Activated B cell treated with CpG ODN at 0.5 μM for 24 hours (primary cell): ENCODE results near the gene PTTG1IP. TPM values are rescaled to one million over a fixed set of nuclear protein-coding genes. Genes with fewer than 3 reads are reported as not detected.

Experiments
- ATAC-seq: fragments of 200-7000 bp; cut with Tn5 transposase; one replicate; pipeline ENCODE4 v1.10.0; 2021; ENCODE audit warnings: low read depth, mild to moderate bottlenecking, moderate library complexity
- CTCF ChIA-PET: fragments of 350-600 bp; sonication (Branson Sonifier 250); formaldehyde crosslinking; loops from one replicate; lab custom pipeline; 2021; ENCODE audit warnings: antibody characterized with exemption; lab: Charles Lee
- POLR2A ChIA-PET: fragments of 350-600 bp; sonication (Branson Sonifier 250); formaldehyde crosslinking; loops from one replicate; lab custom pipeline; 2021; ENCODE audit warnings: antibody characterized with exemption; lab: Charles Lee
- DNase-seq: peaks from one replicate; pipeline ENCODE4 v3.0.0; 2022
- H3K27ac Mint-ChIP-seq: one replicate; pipeline ENCODE4 v1.8.0; 2020; ENCODE audit warnings: mixed read lengths
- H3K27me3 Mint-ChIP-seq: one replicate; pipeline ENCODE4 v1.8.0; 2021; ENCODE audit warnings: mixed read lengths
- H3K36me3 Mint-ChIP-seq: one replicate; pipeline ENCODE4 v1.8.0; 2021; ENCODE audit warnings: low read depth, mixed read lengths
- H3K4me1 Mint-ChIP-seq: one replicate; pipeline ENCODE4 v1.8.0; 2021; ENCODE audit warnings: mixed read lengths
- H3K4me3 Mint-ChIP-seq: one replicate; pipeline ENCODE4 v1.8.0; 2020; ENCODE audit warnings: mild to moderate bottlenecking, mixed read lengths
- H3K9me3 Mint-ChIP-seq: one replicate; pipeline ENCODE4 v1.8.0; 2020; ENCODE audit warnings: mixed read lengths
- CTCF ChIP-seq: fragments of 200-600 bp; IDR thresholded peaks from one replicate; pipeline ENCODE4 v1.8.0; 2022; ENCODE audit warnings: antibody characterized with exemption, mild to moderate bottlenecking
- intact Hi-C: fragments of 100-400 bp; cut with micrococcal nuclease; formaldehyde crosslinking; loops from one replicate; pipeline ENCODE4 v1.15.1; 2024
- total RNA-seq: library from RNA; stranded (reverse); gene quantifications from 2 replicates; pipeline ENCODE4 v1.2.3, GENCODE V29; 2022

Gene PTTG1IP
- total RNA-seq, 1 donor from 2014 or later: 36.6 TPM

- Mint-ChIP-seq H3K36me3 (peaks cover 19% of the 10 kb centered on the region), H3K4me1 (peaks cover 89% of the 10 kb centered on the region), H3K27me3 (no peaks in the 10 kb centered on the region), H3K27ac (peak overlapping the region; percentile 94), H3K4me3 (peak overlapping the region; percentile 90), H3K9me3 (no peaks in the 10 kb centered on the region)
- ATAC-seq (no peak), DNase-seq (no peak)
- TF ChIP-seq CTCF: no peak
- intact Hi-C loops: no loop called here
- ChIA-PET CTCF (interaction anchor here (1.2 to 1.4 kb wide), 3 partner anchors 11 to 118 kb away, joined by 4 to 5 read pairs (median 5); no protein-coding TSS in a partner anchor), POLR2A (interaction anchor here (0.6 to 3.5 kb wide), 5 partner anchors 11 to 719 kb away, joined by 3 to 68 read pairs (median 5); partner anchors contain the start of gene SLX9)
These were observed 45.8 kb upstream of the PTTG1IP start for GRCh38 chr21:44919111-44919912.

- Mint-ChIP-seq H3K36me3 (peaks cover 19% of the 10 kb centered on the region), H3K9me3 (no peaks in the 10 kb centered on the region), H3K4me3 (peak overlapping the region; percentile 60), H3K4me1 (peaks cover 89% of the 10 kb centered on the region), H3K27me3 (no peaks in the 10 kb centered on the region), H3K27ac (peak overlapping the region; percentile 18)
- ATAC-seq: no peak
- intact Hi-C loops: no loop called here
- no peak for DNase-seq
- CTCF ChIA-PET: interaction anchor here (1.4 kb wide), 2 partner anchors 12 to 13 kb away, joined by 5 read pairs; no protein-coding TSS in a partner anchor
- POLR2A ChIA-PET: interaction anchor here (0.6 to 3.5 kb wide), 4 partner anchors 11 to 718 kb away, joined by 3 to 68 read pairs (median 5); partner anchors contain the start of gene SLX9
- TF ChIP-seq CTCF: no peak
These were observed 45.1 kb upstream of the PTTG1IP start for GRCh38 chr21:44918581-44919033.

GRCh38 chr21:44918107-44918470 lies 44.6 kb upstream of the PTTG1IP start:
- peak overlapping the region; percentile 18 for H3K27ac Mint-ChIP-seq

GRCh38 chr21:44917446-44918106 lies 44.1 kb upstream of the PTTG1IP start:
- peaks cover 86% of the 10 kb centered on the region for H3K4me1 Mint-ChIP-seq
- H3K36me3 Mint-ChIP-seq: peaks cover 19% of the 10 kb centered on the region
- CTCF ChIA-PET: interaction anchor here (1.1 to 1.5 kb wide), 3 partner anchors 10 to 23 kb away, joined by 4 to 5 read pairs (median 4); no protein-coding TSS in a partner anchor
- H3K27ac Mint-ChIP-seq: peak overlapping the region; percentile 61
- POLR2A ChIA-PET: interaction anchor here (0.5 to 2.2 kb wide), 5 partner anchors 10 to 615 kb away, joined by 4 to 40 read pairs (median 7); no protein-coding TSS in a partner anchor
- H3K4me3 Mint-ChIP-seq: peak overlapping the region; percentile 55
- ATAC-seq (no peak), DNase-seq (no peak)
- no peak for TF ChIP-seq CTCF
- intact Hi-C loops: no loop called here
- no peaks in the 10 kb centered on the region for H3K9me3 Mint-ChIP-seq
- no peaks in the 10 kb centered on the region for H3K27me3 Mint-ChIP-seq

More at GRCh38 chr21:44918107-44918470, 44.6 kb upstream of the PTTG1IP start:
- H3K27me3 Mint-ChIP-seq: no peaks in the 10 kb centered on the region
- no peak for TF ChIP-seq CTCF
- intact Hi-C loops: no loop called here
- ATAC-seq: no peak
- peaks cover 89% of the 10 kb centered on the region for H3K4me1 Mint-ChIP-seq
- H3K9me3 Mint-ChIP-seq: no peaks in the 10 kb centered on the region
- H3K4me3 Mint-ChIP-seq: peak overlapping the region; percentile 60
- POLR2A ChIA-PET: interaction anchor here (0.6 to 3.5 kb wide), 5 partner anchors 10 to 67 kb away, joined by 4 to 68 read pairs (median 10); no protein-coding TSS in a partner anchor
- CTCF ChIA-PET: interaction anchor here (1.4 to 1.5 kb wide), 2 partner anchors 10 to 14 kb away, joined by 4 to 5 read pairs; no protein-coding TSS in a partner anchor
- no peak for DNase-seq
- H3K36me3 Mint-ChIP-seq: peaks cover 19% of the 10 kb centered on the region
